ENCODE results near the gene CXXC4. TPM values are rescaled to one million over a fixed set of nuclear protein-coding genes. Genes with fewer than 3 reads are reported as not detected.

Gene CXXC4
- total RNA-seq (2021): 0.76 and 0.80 TPM in 2 replicates
- Bru-seq, nascent RNA: percentile 31 among the genes with signal in this experiment
- percentile 48 among the genes with signal in this experiment for BruChase-seq, experiment 1, labeled RNA remaining after a 2-hour chase
- percentile 34 among the genes with signal in this experiment for BruChase-seq, experiment 2, labeled RNA remaining after a 6-hour chase
- long read RNA-seq, partial matches to known transcripts: 1 of 1 reads
- long read RNA-seq, other reads (novel, unspliced or antisense): 0 of 1 reads

DNA sequence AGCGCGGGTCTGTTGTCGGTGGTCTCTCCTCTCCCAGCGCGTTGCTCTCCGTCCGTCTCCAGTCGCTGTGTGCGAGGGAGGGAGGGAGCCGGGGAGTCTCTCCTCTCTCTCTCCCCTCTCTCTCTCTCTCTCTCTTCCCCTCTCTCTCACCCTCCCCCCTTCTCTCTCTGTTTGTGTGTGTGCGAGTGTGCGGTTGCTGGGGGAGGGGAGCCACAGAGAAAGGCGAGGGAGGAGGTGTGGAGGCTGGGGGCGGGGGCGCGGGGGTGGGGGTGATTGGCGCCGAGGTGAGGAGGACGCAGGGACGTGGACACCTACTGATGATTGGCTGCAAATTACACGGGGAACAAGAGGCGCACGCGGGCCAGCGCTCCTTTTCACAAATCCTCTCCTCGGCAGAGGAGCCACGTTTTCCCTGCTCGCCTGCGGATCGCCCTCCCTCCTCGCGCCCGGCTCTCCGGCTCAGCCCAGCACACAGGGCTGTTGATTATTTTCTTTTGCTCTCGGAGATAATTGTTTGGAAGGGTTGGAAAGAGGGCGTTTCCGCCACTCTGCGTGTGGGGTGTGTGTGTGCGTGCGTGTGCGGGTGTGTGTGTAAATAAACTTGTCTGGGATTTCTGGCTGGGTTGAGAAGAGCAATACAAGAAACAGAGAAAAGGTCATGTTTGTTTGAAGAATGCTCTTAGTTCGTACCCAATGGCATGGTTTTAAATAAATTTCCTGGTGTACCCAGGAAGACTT, at the start of gene CXXC4:
Gene CXXC4, minus strand, starts transcription at position 73 of the 738 bp plus-strand sequence. CDS start 3,092 bp downstream, outside the sequence.
- Histone ChIP-seq H3K27ac (no peak within 1 kb of the TSS), H3K4me2 (peak within 1 kb of the TSS; percentile 86), H3K9me3 (ENCODE audit: insufficient read depth, low read depth) (no peaks in the 10 kb centered on the region), H3K9me2 (ENCODE audit: insufficient read depth) (no peaks in the 10 kb centered on the region), H3K79me2 (ENCODE audit: low read depth) (no peaks in the 10 kb centered on the region), H3K36me3 (ENCODE audit: low read depth) (no peaks in the 10 kb centered on the region), H3F3A (ENCODE audit: insufficient read depth, low read depth) (0 out of 2 replicates have a peak, but pooled peaks cover 3% of the 10 kb centered on the region), H3K4me1 (replicated peaks; ENCODE audit: insufficient read depth) (0 out of 2 replicates have a peak, but pooled peaks cover 3% of the 10 kb centered on the region), H2AFZ (peak within 1 kb of the TSS; percentile 88), H3K27me3 (ENCODE audit: insufficient read depth, low read depth) (no peaks in the 10 kb centered on the region), H4K20me1 (ENCODE audit: insufficient read depth) (no peaks in the 10 kb centered on the region), H3K4me3 (peak within 1 kb of the TSS; percentile 61)
- ChIA-PET CTCF (no interaction called here), POLR2A (ENCODE audit: unreplicated experiment) (no interaction called here)
- peak in 1 of 2 experiments; percentile 47 for DNase-seq
- TF ChIP-seq, protein P1, sequence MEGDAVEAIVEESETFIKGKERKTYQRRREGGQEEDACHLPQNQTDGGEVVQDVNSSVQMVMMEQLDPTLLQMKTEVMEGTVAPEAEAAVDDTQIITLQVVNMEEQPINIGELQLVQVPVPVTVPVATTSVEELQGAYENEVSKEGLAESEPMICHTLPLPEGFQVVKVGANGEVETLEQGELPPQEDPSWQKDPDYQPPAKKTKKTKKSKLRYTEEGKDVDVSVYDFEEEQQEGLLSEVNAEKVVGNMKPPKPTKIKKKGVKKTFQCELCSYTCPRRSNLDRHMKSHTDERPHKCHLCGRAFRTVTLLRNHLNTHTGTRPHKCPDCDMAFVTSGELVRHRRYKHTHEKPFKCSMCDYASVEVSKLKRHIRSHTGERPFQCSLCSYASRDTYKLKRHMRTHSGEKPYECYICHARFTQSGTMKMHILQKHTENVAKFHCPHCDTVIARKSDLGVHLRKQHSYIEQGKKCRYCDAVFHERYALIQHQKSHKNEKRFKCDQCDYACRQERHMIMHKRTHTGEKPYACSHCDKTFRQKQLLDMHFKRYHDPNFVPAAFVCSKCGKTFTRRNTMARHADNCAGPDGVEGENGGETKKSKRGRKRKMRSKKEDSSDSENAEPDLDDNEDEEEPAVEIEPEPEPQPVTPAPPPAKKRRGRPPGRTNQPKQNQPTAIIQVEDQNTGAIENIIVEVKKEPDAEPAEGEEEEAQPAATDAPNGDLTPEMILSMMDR (conservative IDR thresholded peaks at IDR 0.05): no peak
- no peak for TF ChIP-seq EZH2 (IDR thresholded peaks at IDR 0.05; ENCODE audit: low read depth)
- intact Hi-C loops (cut with micrococcal nuclease; ENCODE audit: unreplicated experiment): loop anchor here (2.0 kb wide), 1 partner anchor 76 kb away; no protein-coding TSS in a partner anchor
- BruUV-seq (replicated peaks): no TSS peak

DNA sequence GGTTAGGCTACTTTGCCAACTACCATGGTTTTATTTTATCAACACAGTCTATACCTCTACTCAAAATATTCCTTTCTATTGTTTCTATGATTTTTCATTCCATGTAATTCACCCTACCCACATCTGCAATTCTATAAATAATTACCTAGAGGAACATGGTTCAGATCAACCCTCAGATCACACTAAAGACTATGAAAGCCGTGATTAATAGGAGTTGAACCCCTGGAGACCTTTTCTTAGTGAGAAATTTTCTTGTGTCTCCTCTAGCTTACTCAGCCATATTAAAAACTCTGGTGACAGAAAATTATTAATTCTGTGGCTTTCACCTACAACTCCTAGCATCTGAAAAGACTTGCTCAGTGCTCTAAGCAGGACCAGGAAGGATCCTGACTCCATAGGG, 38.5 kb upstream of the CXXC4 start:
- no peaks in the 10 kb centered on the region for H4K20me1 ChIP-seq (ENCODE audit: insufficient read depth)
- H3K9me2 ChIP-seq (ENCODE audit: insufficient read depth): no peaks in the 10 kb centered on the region
- H3K9me3 ChIP-seq (ENCODE audit: insufficient read depth, low read depth): no peaks in the 10 kb centered on the region
- no peak overlapping the region for H2AFZ ChIP-seq
- no peak overlapping the region for H3K4me3 ChIP-seq
- ChIA-PET CTCF (no interaction called here), POLR2A (ENCODE audit: unreplicated experiment) (no interaction called here)
- BruUV-seq (replicated peaks): no TSS peak
- no peaks in the 10 kb centered on the region for H3F3A ChIP-seq (ENCODE audit: insufficient read depth, low read depth)
- H3K27me3 ChIP-seq (ENCODE audit: insufficient read depth, low read depth): no peaks in the 10 kb centered on the region
- no peak for DNase-seq
- TF ChIP-seq, protein P1 (conservative IDR thresholded peaks at IDR 0.05): no peak
- no peak for TF ChIP-seq EZH2 (IDR thresholded peaks at IDR 0.05; ENCODE audit: low read depth)
- no peak overlapping the region for H3K4me2 ChIP-seq
- H3K4me1 ChIP-seq (replicated peaks; ENCODE audit: insufficient read depth): no peaks in the 10 kb centered on the region
- H3K27ac ChIP-seq: no peak overlapping the region
- H3K36me3 ChIP-seq (ENCODE audit: low read depth): no peaks in the 10 kb centered on the region
- intact Hi-C loops (cut with micrococcal nuclease; ENCODE audit: unreplicated experiment): no loop called here
- H3K79me2 ChIP-seq (ENCODE audit: low read depth): no peaks in the 10 kb centered on the region

DNA sequence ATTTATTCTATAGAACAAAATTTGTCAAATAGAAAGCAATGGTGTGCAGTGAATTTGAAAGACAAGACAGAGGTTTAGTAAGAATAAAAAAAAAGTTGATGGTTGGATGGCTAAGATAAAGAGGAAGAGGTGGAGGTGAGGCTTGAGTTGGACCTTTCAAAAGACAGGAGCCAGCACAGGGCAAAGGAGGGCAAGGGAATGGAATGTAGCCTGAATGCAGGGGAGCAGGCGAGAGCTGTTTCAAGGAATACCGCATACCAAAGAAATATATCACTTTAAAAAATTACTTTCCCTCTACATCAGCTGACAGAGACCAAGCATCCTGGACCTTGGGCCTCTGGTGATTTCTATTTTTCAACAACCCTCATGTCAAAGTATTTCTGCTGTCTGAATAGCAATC, 38.0 kb upstream of the CXXC4 start:
- H3K27ac ChIP-seq: no peak overlapping the region
- no peak overlapping the region for H3K4me3 ChIP-seq
- no peaks in the 10 kb centered on the region for H3K27me3 ChIP-seq (ENCODE audit: insufficient read depth, low read depth)
- H3K36me3 ChIP-seq (ENCODE audit: low read depth): no peaks in the 10 kb centered on the region
- H3F3A ChIP-seq (ENCODE audit: insufficient read depth, low read depth): no peaks in the 10 kb centered on the region
- DNase-seq: no peak
- no TSS peak for BruUV-seq (replicated peaks)
- H3K9me2 ChIP-seq (ENCODE audit: insufficient read depth): no peaks in the 10 kb centered on the region
- H4K20me1 ChIP-seq (ENCODE audit: insufficient read depth): no peaks in the 10 kb centered on the region
- POLR2A ChIA-PET (ENCODE audit: unreplicated experiment): no interaction called here
- H3K79me2 ChIP-seq (ENCODE audit: low read depth): no peaks in the 10 kb centered on the region
- H3K4me1 ChIP-seq (replicated peaks; ENCODE audit: insufficient read depth): no peaks in the 10 kb centered on the region
- no peak overlapping the region for H2AFZ ChIP-seq
- intact Hi-C loops (cut with micrococcal nuclease; ENCODE audit: unreplicated experiment): no loop called here
- TF ChIP-seq EZH2 (IDR thresholded peaks at IDR 0.05; ENCODE audit: low read depth): no peak
- TF ChIP-seq, protein P1 (conservative IDR thresholded peaks at IDR 0.05): no peak
- no peak overlapping the region for H3K4me2 ChIP-seq
- H3K9me3 ChIP-seq (ENCODE audit: insufficient read depth, low read depth): no peaks in the 10 kb centered on the region
- CTCF ChIA-PET: no interaction called here

All from PC-9 (cell line).